GM04503 (cell line): ENCODE measurements around the gene SF3A1.
"Not testable (repeated sequence)": the region's sequence is repeated elsewhere in the genome, so short reads cannot be mapped to it uniquely, and the experiment has no call there.

Experiments used
- DNase-seq: peaks from one replicate; pipeline ENCODE4 v3.0.0-alpha.2; 2012; ENCODE audit warnings: low read depth

SF3A1 gene

GRCh38 chr22:30356449-30357235, at the start of gene SF3A1, which contains the start of gene CCDC157:
Gene SF3A1, minus strand, starts transcription at chr22:30356894. Its CDS starts 102 bp downstream, at chr22:30356792.
Gene CCDC157, plus strand, starts transcription at chr22:30357007. Its CDS starts 8,994 bp downstream, at chr22:30366001.
- DNase-seq = peak; percentile 43

- no peak for DNase-seq
Observed at GRCh38 chr22:30406400-30406799, 49.7 kb upstream of the SF3A1 start.

GRCh38 chr22:30405731-30406130, 49.0 kb upstream of the SF3A1 start:
- no peak for DNase-seq

- no peak for DNase-seq
Observed at GRCh38 chr22:30404307-30404706, 47.6 kb upstream of the SF3A1 start.

- not testable (repeated sequence) for DNase-seq
Observed at GRCh38 chr22:30402766-30403104, 46.0 kb upstream of the SF3A1 start.

- no peak for DNase-seq
Observed at GRCh38 chr22:30402028-30402765, 45.5 kb upstream of the SF3A1 start.

GRCh38 chr22:30401024-30401423, 44.3 kb upstream of the SF3A1 start:
- not testable (repeated sequence) for DNase-seq

- no peak for DNase-seq
Observed at GRCh38 chr22:30400159-30400558, 43.5 kb upstream of the SF3A1 start.

- no peak for DNase-seq
Observed at GRCh38 chr22:30399718-30400117, 43.0 kb upstream of the SF3A1 start.

- DNase-seq = no peak
Observed at GRCh38 chr22:30398685-30399680, 42.3 kb upstream of the SF3A1 start.

- no peak for DNase-seq
Observed at GRCh38 chr22:30397656-30398635, 41.3 kb upstream of the SF3A1 start.

GRCh38 chr22:30396871-30397655, 40.4 kb upstream of the SF3A1 start, which contains the start of gene SEC14L2:
Gene SEC14L2, plus strand, starts transcription at chr22:30397018. Its CDS starts 99 bp downstream, at chr22:30397117.
- no peak for DNase-seq

- no peak for DNase-seq
Observed at GRCh38 chr22:30393885-30394284, 37.2 kb upstream of the SF3A1 start.

- DNase-seq = no peak
Observed at GRCh38 chr22:30393322-30393680, 36.6 kb upstream of the SF3A1 start.

- DNase-seq = no peak
Observed at GRCh38 chr22:30392661-30393321, 36.1 kb upstream of the SF3A1 start.

- DNase-seq = no peak
Observed at GRCh38 chr22:30390974-30391691, 34.4 kb upstream of the SF3A1 start.

- no peak for DNase-seq
Observed at GRCh38 chr22:30386960-30387827, 30.5 kb upstream of the SF3A1 start, which contains the start of gene RNF215. Gene RNF215, minus strand, starts transcription at chr22:30387411. Its CDS starts 98 bp downstream, at chr22:30387313.

GRCh38 chr22:30386608-30386959, 29.9 kb upstream of the SF3A1 start:
- no peak for DNase-seq
